Body of pancreas (tissue), 4 donors: Measurements from ENCODE around the gene TOX2. TPM values are rescaled to one million over a fixed set of nuclear protein-coding genes. Genes with fewer than 3 reads are reported as not detected.

ENCODE experiments used
- ATAC-seq: fragments of 150-250 bp; one replicate; pipeline ENCODE4 v1.9.1; 2016
- DNase-seq, 4 donors: peaks; one replicate each; pipeline ENCODE4 v3.0.0-alpha.2; 2019
- H3K27ac ChIP-seq, 4 donors: fragments of 200-600 bp; sonication (generic); 1 replicate in 3 of 4; 2 replicates in 1 of 4; pipeline versions ENCODE4 v1.5.1 to v1.6.1; 2016 to 2019; ENCODE audit warnings: mild to moderate bottlenecking in 1 of 4, mixed read lengths in 1 of 4, moderate library complexity in 1 of 4
- H3K27me3 ChIP-seq, 2 donors: fragments of 200-600 bp; sonication (generic); one replicate each; pipeline ENCODE4 v1.6.0; 2016; ENCODE audit warnings: mild to moderate bottlenecking in 1 of 2
- H3K36me3 ChIP-seq, 2 donors: fragments of 200-600 bp; sonication (generic); replicated peaks in 1 of 2; 2 replicates each; pipeline ENCODE4 v1.5.1; 2016; ENCODE audit warnings: low read depth in 2 of 2; ENCODE audit not compliant: insufficient read depth in 1 of 2
- H3K4me1 ChIP-seq: fragments of 200-600 bp; sonication (generic); one replicate; pipeline ENCODE4 v1.6.0; 2016
- H3K4me3 ChIP-seq, 2 donors: fragments of 200-600 bp; sonication (generic); 1 replicate in 1 of 2; 2 replicates in 1 of 2; pipeline ENCODE4 v1.5.1; 2016 to 2019
- H3K9me3 ChIP-seq, 3 donors: fragments of 200-600 bp; sonication (generic); 1 replicate in 2 of 3; 2 replicates in 1 of 3; pipeline ENCODE4 v1.5.1; 2016
- POLR2A ChIP-seq, 3 donors: fragments of 450-650 bp; IDR thresholded peaks; one replicate each; pipeline ENCODE4 v1.6.1; 2016; ENCODE audit warnings: antibody characterized with exemption in 3 of 3, mild to moderate bottlenecking in 2 of 3
- WGBS, 2 donors: methylation state at CpG; one replicate each; pipeline ENCODE4 v1.1.5; 2017; 5-methylcytosine and 5-hydroxymethylcytosine counted together
- intact Hi-C: fragments of 100-400 bp; cut with DNase I; formaldehyde crosslinking; loops from one replicate; pipeline ENCODE4 v1.15.1; 2023
- total RNA-seq, 2 donors: library from RNA; depleted of rRNA; stranded (reverse); fragments of >200 nt; gene quantifications; one replicate each; pipeline ENCODE4 v1.1.0, GENCODE V29; 2016
- TF ChIP-seq, protein P1 (sequence below), 7 experiments: fragments of 450-650 bp in 4 of 7; fragments of 200-600 bp in 3 of 7; sonication (generic) in 3 of 7; IDR thresholded peaks; one replicate each; pipeline ENCODE4 v1.5.1; 2016 to 2019; ENCODE audit warnings: antibody characterized with exemption in 7 of 7

The TOX2 gene
- total RNA-seq, 2 donors from 2014 or later = 1.8 to 2.0 TPM

DNA sequence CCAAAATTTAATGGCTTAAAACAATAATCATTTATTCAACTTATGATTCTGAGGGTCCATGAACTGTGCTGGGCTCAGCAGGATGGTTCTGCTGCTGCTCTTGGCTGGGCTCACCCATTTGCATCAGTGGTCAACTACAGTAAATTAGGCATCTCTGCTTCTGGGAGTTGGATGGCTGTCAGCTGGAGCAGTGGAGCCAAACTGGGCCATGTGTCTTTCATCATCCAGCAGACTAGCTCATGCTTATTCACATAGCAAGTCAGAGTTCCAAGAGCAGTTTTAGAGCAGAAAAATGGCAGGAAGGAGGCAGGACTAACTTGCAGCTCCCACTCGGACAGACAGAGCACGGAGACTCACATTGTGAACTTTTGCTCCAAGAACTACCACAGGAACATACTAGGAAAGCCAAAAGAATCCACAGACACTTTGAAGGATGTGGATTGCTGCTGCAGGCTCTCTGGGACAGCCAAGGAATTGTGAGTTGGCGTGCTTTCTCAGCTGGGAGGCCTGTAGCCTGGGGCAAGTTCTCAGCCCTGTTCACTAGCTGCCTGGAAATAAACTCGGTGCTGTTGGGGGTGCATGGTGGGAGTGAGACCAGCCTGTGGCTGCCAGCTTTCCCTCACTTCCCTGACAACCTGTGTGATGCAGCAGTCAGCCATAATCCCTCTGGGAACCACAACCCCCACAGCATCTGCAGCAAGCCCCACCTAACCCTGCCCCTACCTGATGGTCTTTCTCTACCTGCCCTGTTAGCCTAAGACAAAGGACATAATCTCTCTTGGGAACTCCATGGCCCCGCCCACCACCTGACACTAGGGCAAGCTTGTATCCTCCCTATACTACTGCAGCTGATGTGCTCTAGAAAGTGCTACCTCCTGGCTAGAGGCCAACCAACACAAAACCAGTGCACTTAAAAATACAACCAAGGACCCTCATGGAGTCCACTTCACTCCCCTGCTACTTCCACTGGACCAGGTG is 143.3 kb downstream of the TOX2 start:
- Histone ChIP-seq H3K27me3 (no peaks in the 10 kb centered on the region), H3K9me3 (no peaks in the 10 kb centered on the region), H3K4me3 (no peak overlapping the region), H3K4me1 (no peaks in the 10 kb centered on the region), H3K36me3 (no peaks in the 10 kb centered on the region), H3K27ac (no peak overlapping the region)
- 69% methylated on average over 5 of the region's 5 CpGs for WGBS, 2 donors
- TF ChIP-seq POLR2A (IDR thresholded peaks at IDR 0.05) = no peak
- TF ChIP-seq, protein P1, sequence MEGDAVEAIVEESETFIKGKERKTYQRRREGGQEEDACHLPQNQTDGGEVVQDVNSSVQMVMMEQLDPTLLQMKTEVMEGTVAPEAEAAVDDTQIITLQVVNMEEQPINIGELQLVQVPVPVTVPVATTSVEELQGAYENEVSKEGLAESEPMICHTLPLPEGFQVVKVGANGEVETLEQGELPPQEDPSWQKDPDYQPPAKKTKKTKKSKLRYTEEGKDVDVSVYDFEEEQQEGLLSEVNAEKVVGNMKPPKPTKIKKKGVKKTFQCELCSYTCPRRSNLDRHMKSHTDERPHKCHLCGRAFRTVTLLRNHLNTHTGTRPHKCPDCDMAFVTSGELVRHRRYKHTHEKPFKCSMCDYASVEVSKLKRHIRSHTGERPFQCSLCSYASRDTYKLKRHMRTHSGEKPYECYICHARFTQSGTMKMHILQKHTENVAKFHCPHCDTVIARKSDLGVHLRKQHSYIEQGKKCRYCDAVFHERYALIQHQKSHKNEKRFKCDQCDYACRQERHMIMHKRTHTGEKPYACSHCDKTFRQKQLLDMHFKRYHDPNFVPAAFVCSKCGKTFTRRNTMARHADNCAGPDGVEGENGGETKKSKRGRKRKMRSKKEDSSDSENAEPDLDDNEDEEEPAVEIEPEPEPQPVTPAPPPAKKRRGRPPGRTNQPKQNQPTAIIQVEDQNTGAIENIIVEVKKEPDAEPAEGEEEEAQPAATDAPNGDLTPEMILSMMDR (IDR thresholded peaks at IDR 0.05) = no peak
- ATAC-seq (no peak), DNase-seq (no peak)
- intact Hi-C loops = no loop called here

DNA sequence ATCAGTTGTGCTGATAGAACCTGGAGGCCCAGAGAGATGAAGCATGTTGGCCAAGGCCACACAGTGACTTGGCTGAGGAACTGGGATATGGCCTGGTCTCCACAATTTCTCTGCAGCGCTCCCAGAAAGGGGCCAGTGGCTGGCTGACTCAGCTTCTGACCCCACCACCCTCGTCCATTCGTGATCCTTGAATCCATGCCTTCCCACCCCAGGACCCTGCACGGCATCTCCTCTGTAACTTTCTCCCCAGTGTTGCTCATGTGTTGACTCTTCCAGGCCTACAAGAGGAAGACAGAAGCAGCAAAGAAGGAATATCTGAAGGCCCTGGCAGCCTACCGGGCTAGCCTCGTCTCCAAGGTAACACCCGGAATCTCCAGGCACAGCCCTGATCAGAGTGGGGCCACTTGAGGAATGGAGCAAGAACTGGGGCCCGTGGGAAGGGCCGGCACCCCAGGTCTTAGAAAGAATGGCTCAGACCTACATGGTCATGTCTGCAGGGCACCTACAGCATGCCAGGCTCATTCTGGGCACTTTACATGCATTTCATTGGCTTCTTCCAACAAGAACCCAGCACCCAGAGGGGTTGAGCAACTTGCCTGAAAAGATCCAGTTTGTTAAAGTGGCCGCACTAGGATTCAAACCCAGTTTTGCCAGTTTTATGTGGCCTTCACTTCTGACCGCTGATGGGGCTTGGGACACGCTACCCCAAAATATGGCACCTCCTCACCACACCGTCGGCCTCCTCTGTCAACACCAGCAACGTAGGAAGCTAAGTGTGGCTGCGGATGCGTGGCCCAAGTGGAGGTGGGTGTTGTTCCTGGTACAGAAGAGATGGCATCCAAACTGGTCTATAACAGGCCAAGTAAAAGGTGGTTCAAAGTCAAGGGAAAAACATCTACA is 150.1 kb downstream of the TOX2 start:
- ATAC-seq (no peak), DNase-seq (no peak)
- Histone ChIP-seq H3K4me3 (no peak overlapping the region), H3K9me3 (no peaks in the 10 kb centered on the region), H3K27ac (no peak overlapping the region), H3K4me1 (no peaks in the 10 kb centered on the region), H3K27me3 (no peaks in the 10 kb centered on the region), H3K36me3 (no peaks in the 10 kb centered on the region)
- 81 to 83% methylated on average over 12 to 17 of the region's 17 CpGs for WGBS, 2 donors
- TF ChIP-seq, protein P1 (IDR thresholded peaks at IDR 0.05) = no peak
- TF ChIP-seq POLR2A (IDR thresholded peaks at IDR 0.05) = no peak
- intact Hi-C loops = no loop called here

DNA sequence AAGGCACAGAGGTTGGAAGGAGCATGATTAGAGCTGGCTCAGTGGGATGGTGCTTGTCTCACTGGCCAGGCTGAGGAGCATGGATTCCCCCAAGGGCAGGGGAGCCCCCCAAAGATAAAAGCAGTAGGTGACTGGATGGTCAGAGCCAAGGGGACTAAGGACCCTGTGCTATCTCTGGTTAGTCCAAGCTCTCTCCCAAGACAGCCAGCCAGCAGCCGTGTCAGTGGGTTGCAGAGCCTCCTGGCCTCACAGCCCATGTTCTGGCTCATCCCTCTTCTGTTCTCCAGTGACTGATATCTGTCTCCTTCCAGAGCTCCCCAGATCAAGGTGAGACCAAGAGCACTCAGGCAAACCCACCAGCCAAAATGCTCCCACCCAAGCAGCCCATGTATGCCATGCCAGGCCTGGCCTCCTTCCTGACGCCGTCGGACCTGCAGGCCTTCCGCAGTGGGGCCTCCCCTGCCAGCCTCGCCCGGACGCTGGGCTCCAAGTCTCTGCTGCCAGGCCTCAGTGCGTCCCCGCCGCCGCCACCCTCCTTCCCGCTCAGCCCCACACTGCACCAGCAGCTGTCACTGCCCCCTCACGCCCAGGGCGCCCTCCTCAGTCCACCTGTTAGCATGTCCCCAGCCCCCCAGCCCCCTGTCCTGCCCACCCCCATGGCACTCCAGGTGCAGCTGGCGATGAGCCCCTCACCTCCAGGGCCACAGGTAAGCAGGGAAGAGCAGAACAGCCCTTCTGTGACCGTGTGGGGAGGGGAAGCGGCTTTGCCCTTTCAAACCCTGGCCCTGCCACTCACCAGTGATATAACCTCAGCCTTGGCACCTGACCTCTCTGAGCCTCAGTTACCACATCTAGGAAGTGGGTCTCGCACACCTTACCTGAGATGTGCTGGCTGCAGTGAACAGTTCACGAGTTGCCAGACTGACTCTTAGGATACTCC is 151.0 kb downstream of the TOX2 start:
- no peak overlapping the region for H3K4me3 ChIP-seq
- no peak overlapping the region for H3K27ac ChIP-seq
- DNase-seq = no peak
- TF ChIP-seq, protein P1 (IDR thresholded peaks at IDR 0.05) = no peak
- TF ChIP-seq POLR2A (IDR thresholded peaks at IDR 0.05) = no peak
- H3K9me3 ChIP-seq = no peaks in the 10 kb centered on the region
- intact Hi-C loops = no loop called here
- WGBS, 2 donors = 79 to 90% methylated on average over 20 of the region's 20 CpGs
- ATAC-seq = no peak
- no peaks in the 10 kb centered on the region for H3K27me3 ChIP-seq
- H3K4me1 ChIP-seq = no peaks in the 10 kb centered on the region
- no peaks in the 10 kb centered on the region for H3K36me3 ChIP-seq
